SH-SY5Y (cell line): ENCODE measurements around the gene GIGYF2.

ENCODE experiments used
- GATA2 ChIP-seq: IDR thresholded peaks from 2 replicates; pipeline ENCODE4 v1.6.1; 2011; ENCODE audit warnings: mild to moderate bottlenecking, low read depth, low read length
- GATA3 ChIP-seq: IDR thresholded peaks from 2 replicates; pipeline ENCODE4 v1.6.1; 2011; ENCODE audit warnings: low read depth, mild to moderate bottlenecking, low read length, moderate library complexity

DNA sequence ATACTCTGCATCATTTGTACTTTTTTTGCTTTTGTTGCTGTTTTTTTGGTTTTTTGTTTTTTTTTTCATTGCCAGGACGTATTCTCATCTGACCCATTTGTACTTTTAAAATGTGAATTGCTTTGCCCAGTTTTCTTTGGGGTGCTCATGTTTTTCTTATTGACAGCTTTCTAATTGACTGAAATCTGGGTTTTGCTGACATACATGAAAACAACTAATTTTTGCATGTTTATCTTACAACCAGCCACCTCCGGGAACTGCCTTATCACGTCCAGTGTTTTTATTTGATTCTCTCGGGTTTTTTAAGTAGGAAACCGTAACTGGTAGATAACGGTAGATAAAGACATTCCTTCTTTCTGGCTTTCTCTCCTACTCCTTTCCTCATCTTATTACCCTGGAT is 211.6 kb downstream of the GIGYF2 start:
- no peak for TF ChIP-seq GATA2
- TF ChIP-seq GATA3: no peak
